Measurements from ENCODE around the gene CACNB2.

DNA sequence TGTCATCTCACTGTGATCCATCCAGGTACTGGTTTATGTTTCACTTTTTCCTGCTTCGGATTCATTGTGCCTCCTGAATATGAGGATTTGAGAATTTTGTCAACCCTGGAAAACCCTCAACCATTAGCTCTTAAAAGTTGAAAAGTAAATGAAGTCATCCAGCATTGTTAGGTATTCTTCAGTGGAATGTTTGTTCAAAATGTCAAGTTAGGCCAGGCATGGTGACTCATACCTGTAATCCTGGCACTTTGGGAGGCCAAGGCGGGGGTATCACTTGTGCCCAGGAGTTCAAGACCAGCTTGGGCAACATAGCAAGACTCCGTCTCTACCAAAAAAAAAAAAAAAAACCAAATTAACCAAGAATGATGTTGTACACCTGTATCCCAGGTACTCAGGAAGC lies 289.1 kb downstream of the CACNB2 start:
- no peak for TF ChIP-seq FOXK2 (IDR thresholded peaks at IDR 0.05)
- TF ChIP-seq NFYB (IDR thresholded peaks at IDR 0.05; ENCODE audit: insufficient read depth, low read depth, low read length): no peak
- TF ChIP-seq TBL1XR1 (IDR thresholded peaks at IDR 0.05; ENCODE audit: low read depth, low read length): no peak

All from GM12878 (cell line).